Measurements from ENCODE around the gene LRAT.

Gene LRAT

DNA sequence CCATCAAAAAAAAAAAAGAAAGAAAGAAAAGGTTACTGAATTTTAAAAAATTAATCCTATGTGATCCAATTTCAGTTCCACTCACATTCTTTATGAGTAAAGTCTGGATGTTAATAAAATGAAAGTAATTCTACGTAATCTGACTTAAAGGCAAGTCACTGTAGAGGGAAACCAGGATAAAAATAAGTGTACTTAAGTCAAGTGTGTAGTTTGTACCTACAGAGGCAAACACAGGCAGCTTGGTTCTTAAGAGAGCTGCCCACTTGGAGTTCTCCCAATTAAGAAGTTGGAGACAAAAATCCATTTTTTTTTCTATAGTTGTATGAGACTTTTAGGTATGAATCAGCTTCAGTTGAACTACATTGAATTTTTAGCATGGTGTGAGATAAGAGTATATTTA lies 7.0 kb upstream of the LRAT start:
- no peak for DNase-seq (ENCODE audit: low read depth)
- TF ChIP-seq, protein P1, sequence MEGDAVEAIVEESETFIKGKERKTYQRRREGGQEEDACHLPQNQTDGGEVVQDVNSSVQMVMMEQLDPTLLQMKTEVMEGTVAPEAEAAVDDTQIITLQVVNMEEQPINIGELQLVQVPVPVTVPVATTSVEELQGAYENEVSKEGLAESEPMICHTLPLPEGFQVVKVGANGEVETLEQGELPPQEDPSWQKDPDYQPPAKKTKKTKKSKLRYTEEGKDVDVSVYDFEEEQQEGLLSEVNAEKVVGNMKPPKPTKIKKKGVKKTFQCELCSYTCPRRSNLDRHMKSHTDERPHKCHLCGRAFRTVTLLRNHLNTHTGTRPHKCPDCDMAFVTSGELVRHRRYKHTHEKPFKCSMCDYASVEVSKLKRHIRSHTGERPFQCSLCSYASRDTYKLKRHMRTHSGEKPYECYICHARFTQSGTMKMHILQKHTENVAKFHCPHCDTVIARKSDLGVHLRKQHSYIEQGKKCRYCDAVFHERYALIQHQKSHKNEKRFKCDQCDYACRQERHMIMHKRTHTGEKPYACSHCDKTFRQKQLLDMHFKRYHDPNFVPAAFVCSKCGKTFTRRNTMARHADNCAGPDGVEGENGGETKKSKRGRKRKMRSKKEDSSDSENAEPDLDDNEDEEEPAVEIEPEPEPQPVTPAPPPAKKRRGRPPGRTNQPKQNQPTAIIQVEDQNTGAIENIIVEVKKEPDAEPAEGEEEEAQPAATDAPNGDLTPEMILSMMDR (IDR thresholded peaks at IDR 0.05; ENCODE audit: control insufficient read depth, insufficient read depth, low read depth, low read length, missing control alignments) = no peak
- H3K4me3 ChIP-seq (ENCODE audit: control insufficient read depth, low read depth, low read length) = no peak overlapping the region

DNA sequence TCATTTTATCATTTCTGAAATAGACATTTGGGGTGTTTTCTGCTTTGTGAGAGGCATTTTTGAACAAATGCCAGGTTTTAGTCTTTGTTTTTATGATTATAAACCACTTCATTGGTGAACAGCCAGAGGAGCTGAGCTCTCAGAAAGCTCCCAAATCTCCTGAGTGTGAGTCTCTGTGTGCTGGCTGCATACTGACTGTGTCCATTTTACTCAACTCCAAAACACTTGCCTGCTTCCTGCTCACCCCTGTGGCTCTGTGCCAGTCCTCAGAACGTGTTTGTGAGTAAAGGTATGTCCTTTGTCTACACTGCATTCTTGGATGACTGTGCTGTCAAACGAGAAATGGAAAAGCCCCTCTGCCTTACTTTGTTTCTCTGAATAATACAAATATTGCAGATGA lies 5.4 kb upstream of the LRAT start:
- TF ChIP-seq, protein P1 (IDR thresholded peaks at IDR 0.05; ENCODE audit: control insufficient read depth, insufficient read depth, low read depth, low read length, missing control alignments) = no peak
- no peak overlapping the region for H3K4me3 ChIP-seq (ENCODE audit: control insufficient read depth, low read depth, low read length)
- DNase-seq (ENCODE audit: low read depth) = no peak

DNA sequence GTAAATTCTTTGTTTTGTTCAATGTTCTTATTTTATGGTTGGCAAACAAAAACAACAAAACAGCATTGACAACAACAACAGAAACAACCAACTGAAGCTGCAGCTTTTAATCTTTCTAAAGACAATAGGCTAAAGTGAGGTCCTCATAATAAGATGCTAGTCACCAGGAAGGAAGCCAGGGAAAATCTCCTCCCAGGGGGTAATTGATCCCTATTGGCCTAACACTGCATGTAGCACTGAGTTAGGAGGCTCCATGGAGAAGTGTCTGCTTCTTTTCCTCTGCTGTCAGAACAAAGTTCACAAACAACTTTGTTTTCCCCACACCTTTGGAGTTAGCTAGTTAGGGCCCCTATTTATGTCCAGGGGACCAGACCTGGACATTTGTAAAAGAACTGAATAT lies 4.7 kb upstream of the LRAT start:
- no peak for DNase-seq (ENCODE audit: low read depth)
- TF ChIP-seq, protein P1 (IDR thresholded peaks at IDR 0.05; ENCODE audit: control insufficient read depth, insufficient read depth, low read depth, low read length, missing control alignments) = no peak

DNA sequence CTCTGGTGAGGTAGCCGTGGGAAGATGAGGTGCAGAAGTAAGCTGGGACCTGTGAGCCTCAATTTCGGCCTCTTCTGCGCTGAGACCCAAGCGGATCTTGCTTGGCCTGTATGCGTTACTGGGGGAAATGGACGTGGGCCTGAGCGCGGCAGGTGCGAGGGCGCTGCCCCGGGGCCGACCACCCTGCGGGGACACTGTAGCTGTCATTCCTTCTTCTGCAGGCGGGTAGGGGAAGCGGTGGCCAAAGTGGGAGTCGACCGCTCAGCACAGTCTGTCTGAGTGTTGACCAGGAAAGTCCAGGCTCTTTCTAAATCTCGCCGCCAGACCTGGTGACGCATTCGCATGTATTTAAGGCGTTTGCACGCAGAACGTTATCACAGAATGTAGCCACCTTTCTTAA lies 3.3 kb upstream of the LRAT start:
- no peak for DNase-seq (ENCODE audit: low read depth)
- TF ChIP-seq, protein P1 (IDR thresholded peaks at IDR 0.05; ENCODE audit: control insufficient read depth, insufficient read depth, low read depth, low read length, missing control alignments) = no peak
- H3K4me3 ChIP-seq (ENCODE audit: control insufficient read depth, low read depth, low read length) = no peak overlapping the region

More for the DNA sequence above, 4.7 kb upstream of the LRAT start:
- no peak overlapping the region for H3K4me3 ChIP-seq (ENCODE audit: control insufficient read depth, low read depth, low read length)

DNA sequence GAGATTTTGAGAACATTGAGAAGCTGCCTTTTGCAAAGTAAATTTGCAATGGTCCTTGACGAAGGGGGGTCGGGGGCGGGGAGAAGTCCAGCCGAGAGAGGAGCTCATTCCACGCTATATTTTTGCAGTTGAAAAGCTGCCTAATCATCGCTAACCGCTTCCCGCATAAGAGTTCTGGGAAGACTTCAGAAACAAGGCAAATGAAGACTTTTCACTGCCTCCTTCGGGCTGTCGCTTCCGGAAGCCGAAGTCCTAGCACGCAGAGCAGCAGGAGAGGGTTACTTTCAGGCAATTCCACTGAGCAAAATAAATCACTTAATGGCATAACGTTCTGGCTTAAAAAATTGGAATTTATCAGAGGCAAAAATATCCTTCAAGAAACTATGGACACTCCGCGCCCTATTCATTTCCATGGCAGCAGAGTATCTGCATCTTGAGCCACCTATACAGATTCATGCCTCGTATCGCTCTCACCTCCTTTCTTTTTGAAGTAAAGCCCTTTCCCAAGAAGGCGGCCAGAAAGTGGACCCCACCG lies 2.6 kb upstream of the LRAT start:
- H3K4me3 ChIP-seq (ENCODE audit: control insufficient read depth, low read depth, low read length) = no peak overlapping the region
- no peak for DNase-seq (ENCODE audit: low read depth)
- TF ChIP-seq, protein P1 (IDR thresholded peaks at IDR 0.05; ENCODE audit: control insufficient read depth, insufficient read depth, low read depth, low read length, missing control alignments) = no peak

DNA sequence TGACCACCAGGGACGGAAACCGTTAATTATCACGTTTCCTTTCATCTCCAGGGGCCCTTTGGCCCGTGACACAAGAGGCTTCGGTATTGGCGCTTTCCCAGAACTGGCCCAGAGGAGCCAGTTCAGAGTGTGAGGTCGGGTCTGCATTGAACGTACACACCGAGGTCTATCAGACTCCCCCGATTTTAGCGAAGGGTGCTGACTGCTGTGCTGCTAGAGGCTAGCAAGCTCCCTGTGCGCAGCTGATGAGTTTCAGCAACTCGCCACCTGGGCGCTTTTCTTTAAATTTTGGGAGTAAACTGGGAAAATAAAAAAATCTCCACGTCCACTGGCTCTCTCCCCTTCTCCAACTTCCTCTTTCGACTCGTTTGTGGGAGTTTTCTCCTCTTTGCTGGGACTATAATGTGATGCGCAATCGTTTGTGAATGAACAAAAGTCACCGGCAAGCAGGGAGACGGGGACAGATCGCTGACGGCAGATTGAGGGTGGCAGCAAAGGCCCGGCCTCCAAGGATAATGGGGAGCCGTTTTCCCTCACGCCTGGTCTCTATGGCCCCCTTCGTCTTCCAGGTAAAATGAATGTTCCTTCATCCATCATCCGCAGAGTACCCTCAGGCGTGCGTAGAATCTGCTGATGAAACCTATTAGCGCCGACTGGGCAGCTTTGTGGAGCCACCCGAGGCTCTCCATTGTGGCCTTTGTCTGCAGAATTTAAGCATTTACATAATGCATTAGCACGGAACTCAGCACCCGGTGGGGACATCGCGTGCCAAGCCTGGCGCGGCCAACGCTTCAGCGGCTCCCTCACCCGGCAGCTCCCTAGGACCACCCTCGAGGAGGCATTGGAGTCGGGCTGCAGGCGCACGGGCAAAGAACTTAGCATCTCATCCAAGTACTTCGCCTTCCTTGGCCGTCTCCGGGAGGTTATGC lies 1.6 kb upstream of the LRAT start:
- no peak for DNase-seq (ENCODE audit: low read depth)
- TF ChIP-seq, protein P1 (IDR thresholded peaks at IDR 0.05; ENCODE audit: control insufficient read depth, insufficient read depth, low read depth, low read length, missing control alignments) = no peak
- H3K4me3 ChIP-seq (ENCODE audit: control insufficient read depth, low read depth, low read length) = no peak overlapping the region

All from AG09309 (cell line).